Endodermal cell (in vitro differentiated cells): ENCODE results near the gene ZBTB42. TPM values are rescaled to one million over a fixed set of nuclear protein-coding genes. Genes with fewer than 3 reads are reported as not detected.

ENCODE experiments used
- DNase-seq: peaks from one replicate; pipeline ENCODE4 v3.0.0-alpha.2; 2017
- H3K27ac ChIP-seq: 2 replicates; pipeline ENCODE4 v1.5.1; 2013; ENCODE audit warnings: mild to moderate bottlenecking, low read depth, low read length, moderate library complexity
- H3K27me3 ChIP-seq: 2 replicates; pipeline ENCODE4 v1.6.1; 2013; ENCODE audit warnings: mild to moderate bottlenecking, low read length, moderate library complexity; ENCODE audit not compliant: insufficient read depth, control insufficient read depth, poor library complexity, severe bottlenecking
- H3K36me3 ChIP-seq: 2 replicates; pipeline ENCODE4 v1.7.0; 2013; ENCODE audit warnings: mild to moderate bottlenecking, low read length, moderate library complexity; ENCODE audit not compliant: control insufficient read depth, insufficient read depth
- H3K4me1 ChIP-seq: one replicate; pipeline ENCODE4 v1.7.0; 2013; ENCODE audit warnings: low read length; ENCODE audit not compliant: control insufficient read depth, insufficient read depth
- H3K4me3 ChIP-seq: 2 replicates; pipeline ENCODE4 v1.5.1; 2013; ENCODE audit warnings: mild to moderate bottlenecking, low read length, moderate library complexity
- H3K9ac ChIP-seq: 2 replicates; pipeline ENCODE4 v1.6.1; 2013; ENCODE audit warnings: mild to moderate bottlenecking, low read length, moderate library complexity; ENCODE audit not compliant: poor library complexity, severe bottlenecking; ENCODE audit errors: extremely low read depth
- H3K9me3 ChIP-seq: 2 replicates; pipeline ENCODE4 v1.6.1; 2013; ENCODE audit warnings: mild to moderate bottlenecking, low read length, moderate library complexity; ENCODE audit not compliant: control insufficient read depth
- H3K27ac Mint-ChIP-seq: 2 replicates; pipeline ENCODE4 v1.8.0; 2020; ENCODE audit warnings: mixed read lengths
- H3K27me3 Mint-ChIP-seq: 2 replicates; pipeline ENCODE4 v1.8.0; 2021; ENCODE audit warnings: mild to moderate bottlenecking, mixed read lengths; ENCODE audit not compliant: insufficient read depth
- H3K36me3 Mint-ChIP-seq: 2 replicates; pipeline ENCODE4 v1.8.0; 2020; ENCODE audit warnings: low read depth, mixed read lengths
- H3K4me1 Mint-ChIP-seq: 2 replicates; pipeline ENCODE4 v1.8.0; 2020; ENCODE audit warnings: mixed read lengths
- H3K4me3 Mint-ChIP-seq: 2 replicates; pipeline ENCODE4 v1.8.0; 2020; ENCODE audit warnings: mild to moderate bottlenecking, moderate library complexity, mixed read lengths
- H3K9me3 Mint-ChIP-seq: 2 replicates; pipeline ENCODE4 v1.8.0; 2020; ENCODE audit warnings: mild to moderate bottlenecking, mixed read lengths
- WGBS, 2 experiments: methylation state at CpG; one replicate each; pipeline versions ENCODE4 v1.1.5 to v1.1.7; 2013; ENCODE audit warnings: missing lambda C conversion rate in 2 of 2, mixed read lengths in 1 of 2; ENCODE audit not compliant: insufficient coverage in 1 of 2, insufficient read length in 1 of 2; 5-methylcytosine and 5-hydroxymethylcytosine counted together
- total RNA-seq, 2 donors: library from RNA; stranded (reverse); fragmentation: NEBNext Ultra II Directional in 1 of 2; extraction: Animal tissue kit (Norgen Biotek cat#: 25700) in 1 of 2; gene quantifications; 2 replicates in 1 of 2; 3 replicates in 1 of 2; pipeline ENCODE4 v1.2.1, GENCODE V29; 2021
- TF ChIP-seq, protein P1 (sequence below): fragments of 200-600 bp; sonication (generic); conservative IDR thresholded peaks from 2 replicates; pipeline ENCODE4 v1.5.0; 2021; ENCODE audit warnings: antibody characterized with exemption, mild to moderate bottlenecking

The ZBTB42 gene
- total RNA-seq, 2 donors from 2014 or later = 7.7 to 8.4 TPM

DNA sequence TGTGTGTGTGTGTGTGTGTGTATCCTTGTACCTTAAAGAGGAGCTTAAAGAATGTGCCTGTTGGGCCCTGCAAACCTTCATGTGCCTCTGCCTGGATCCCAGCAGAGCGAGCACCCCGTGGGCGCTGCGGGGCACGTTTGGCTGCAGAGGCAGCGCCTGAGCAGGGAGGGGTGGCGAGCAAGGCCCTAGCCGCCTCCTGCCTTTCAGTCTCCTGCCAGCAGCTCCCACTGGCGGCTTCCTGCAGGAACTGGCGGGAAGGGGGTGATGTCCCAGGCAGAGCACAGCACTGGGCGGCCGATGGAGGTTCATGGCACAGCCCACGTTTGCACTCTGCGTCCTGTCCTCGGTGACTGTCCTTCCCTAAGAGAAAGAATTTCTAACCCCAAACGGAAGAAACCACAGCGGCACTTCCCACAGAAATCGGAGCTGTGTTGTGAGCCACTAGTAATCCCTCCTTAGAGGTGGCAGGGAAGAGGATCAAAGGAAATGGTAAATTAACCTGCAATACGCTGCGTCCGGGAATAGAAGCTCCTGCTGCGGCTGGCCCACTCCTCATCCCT lies 19.8 kb downstream of the ZBTB42 start:
- H3K27ac Mint-ChIP-seq = no peak overlapping the region
- H3K36me3 Mint-ChIP-seq = peaks cover 5% of the 10 kb centered on the region
- Histone ChIP-seq H3K4me1 (no peaks in the 10 kb centered on the region), H3K9me3 (no peaks in the 10 kb centered on the region), H3K27me3 (peaks cover 16% of the 10 kb centered on the region), H3K4me3 (no peak overlapping the region), H3K9ac (no peak overlapping the region), H3K36me3 (peaks cover 7% of the 10 kb centered on the region), H3K27ac (no peak overlapping the region)
- TF ChIP-seq, protein P1, sequence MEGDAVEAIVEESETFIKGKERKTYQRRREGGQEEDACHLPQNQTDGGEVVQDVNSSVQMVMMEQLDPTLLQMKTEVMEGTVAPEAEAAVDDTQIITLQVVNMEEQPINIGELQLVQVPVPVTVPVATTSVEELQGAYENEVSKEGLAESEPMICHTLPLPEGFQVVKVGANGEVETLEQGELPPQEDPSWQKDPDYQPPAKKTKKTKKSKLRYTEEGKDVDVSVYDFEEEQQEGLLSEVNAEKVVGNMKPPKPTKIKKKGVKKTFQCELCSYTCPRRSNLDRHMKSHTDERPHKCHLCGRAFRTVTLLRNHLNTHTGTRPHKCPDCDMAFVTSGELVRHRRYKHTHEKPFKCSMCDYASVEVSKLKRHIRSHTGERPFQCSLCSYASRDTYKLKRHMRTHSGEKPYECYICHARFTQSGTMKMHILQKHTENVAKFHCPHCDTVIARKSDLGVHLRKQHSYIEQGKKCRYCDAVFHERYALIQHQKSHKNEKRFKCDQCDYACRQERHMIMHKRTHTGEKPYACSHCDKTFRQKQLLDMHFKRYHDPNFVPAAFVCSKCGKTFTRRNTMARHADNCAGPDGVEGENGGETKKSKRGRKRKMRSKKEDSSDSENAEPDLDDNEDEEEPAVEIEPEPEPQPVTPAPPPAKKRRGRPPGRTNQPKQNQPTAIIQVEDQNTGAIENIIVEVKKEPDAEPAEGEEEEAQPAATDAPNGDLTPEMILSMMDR = peak; percentile 76
- WGBS, 2 experiments = 50 to 51% methylated on average over 16 to 22 of the region's 22 CpGs
- no peak overlapping the region for H3K4me3 Mint-ChIP-seq
- peak; percentile 91 for DNase-seq
- H3K27me3 Mint-ChIP-seq = peaks cover 24% of the 10 kb centered on the region
- H3K9me3 Mint-ChIP-seq = peaks cover 9% of the 10 kb centered on the region
- H3K4me1 Mint-ChIP-seq = peaks cover 5% of the 10 kb centered on the region

DNA sequence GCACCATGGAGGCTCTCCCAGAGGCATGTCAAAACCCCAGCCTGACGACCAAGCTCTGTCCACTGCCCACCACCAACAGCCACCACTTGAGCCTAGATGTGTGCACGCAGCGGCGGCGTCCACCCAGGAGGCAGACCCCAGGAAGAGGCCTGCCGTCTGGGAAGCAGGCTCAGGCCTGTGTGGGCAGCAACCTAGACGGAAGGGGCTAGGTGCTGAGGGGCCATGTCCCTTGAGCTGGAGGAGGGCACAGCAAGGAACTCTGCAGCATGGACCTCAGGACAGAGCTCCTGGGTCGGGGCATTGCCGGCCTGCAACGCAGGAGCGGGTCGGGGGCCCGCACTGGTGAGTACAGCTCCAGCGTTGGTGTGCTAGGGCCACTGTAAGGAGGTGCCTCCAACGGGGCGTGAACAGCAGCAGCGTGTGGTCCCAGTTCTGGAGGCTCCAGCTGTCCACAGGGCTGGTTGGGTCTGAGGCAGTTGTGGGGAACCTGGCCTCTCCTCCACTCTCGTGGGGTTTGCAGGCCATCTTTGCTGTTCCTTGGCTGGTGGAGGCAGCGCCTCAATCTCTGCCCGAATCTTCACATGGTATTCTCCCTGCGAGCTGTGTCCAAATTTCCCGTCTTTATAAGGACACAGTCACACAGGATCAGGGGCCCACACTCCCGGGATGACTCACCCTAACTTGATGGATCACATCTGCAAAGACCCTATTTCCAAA lies 20.5 kb downstream of the ZBTB42 start:
- no peaks in the 10 kb centered on the region for H3K9me3 ChIP-seq
- TF ChIP-seq, protein P1 = no peak
- peaks cover 17% of the 10 kb centered on the region for H3K27me3 ChIP-seq
- no peak overlapping the region for H3K27ac ChIP-seq
- DNase-seq = no peak
- H3K4me3 Mint-ChIP-seq = no peak overlapping the region
- no peak overlapping the region for H3K4me3 ChIP-seq
- WGBS, 2 experiments = 90% methylated on average over 18 to 23 of the region's 23 CpGs
- peaks cover 5% of the 10 kb centered on the region for H3K36me3 Mint-ChIP-seq
- peaks cover 9% of the 10 kb centered on the region for H3K9me3 Mint-ChIP-seq
- H3K4me1 ChIP-seq = no peaks in the 10 kb centered on the region
- peaks cover 7% of the 10 kb centered on the region for H3K36me3 ChIP-seq
- H3K27me3 Mint-ChIP-seq = peaks cover 26% of the 10 kb centered on the region
- H3K4me1 Mint-ChIP-seq = peaks cover 5% of the 10 kb centered on the region
- H3K27ac Mint-ChIP-seq = no peak overlapping the region
- H3K9ac ChIP-seq = no peak overlapping the region

DNA sequence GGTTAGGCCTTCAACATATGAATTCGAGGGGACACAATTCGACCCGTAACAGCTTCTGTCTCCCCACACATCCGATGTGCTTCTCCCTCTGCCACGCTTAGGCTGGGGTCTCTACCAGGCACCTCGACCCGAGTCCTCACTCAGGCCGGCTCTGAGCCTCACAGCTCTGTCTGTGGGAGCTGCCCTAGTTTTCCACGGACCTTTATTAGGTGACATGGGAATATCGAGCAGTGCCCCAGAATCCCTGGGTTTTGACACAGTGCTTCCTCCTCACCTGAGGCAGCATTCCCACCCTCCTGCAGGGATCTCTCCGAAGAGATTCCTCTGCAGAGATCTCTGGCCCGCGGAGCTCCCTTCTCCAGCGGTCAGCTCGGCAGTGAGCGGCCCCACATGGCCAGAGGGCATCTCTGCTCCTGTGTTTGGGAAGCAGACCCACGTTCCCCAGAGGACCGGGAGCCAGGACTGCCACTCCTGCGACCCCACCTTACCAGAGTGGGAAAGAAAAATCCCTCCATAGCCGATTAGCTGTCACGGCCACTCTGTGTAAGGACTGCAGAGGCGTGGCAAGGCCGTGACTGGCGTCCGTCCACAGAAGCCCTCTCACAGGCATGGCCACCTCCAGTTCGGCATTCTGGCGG lies 21.2 kb downstream of the ZBTB42 start:
- WGBS, 2 experiments = 82 to 89% methylated on average over 11 to 27 of the region's 27 CpGs
- peak; percentile 38 for DNase-seq
- no peak overlapping the region for H3K4me3 Mint-ChIP-seq

More for the DNA sequence above, 21.2 kb downstream of the ZBTB42 start:
- TF ChIP-seq, protein P1 = no peak
- Mint-ChIP-seq H3K27ac (no peak overlapping the region), H3K27me3 (peaks cover 27% of the 10 kb centered on the region), H3K4me1 (peaks cover 1% of the 10 kb centered on the region), H3K9me3 (peaks cover 9% of the 10 kb centered on the region), H3K36me3 (peaks cover 5% of the 10 kb centered on the region)
- peaks cover 7% of the 10 kb centered on the region for H3K36me3 ChIP-seq
- H3K4me3 ChIP-seq = no peak overlapping the region
- H3K4me1 ChIP-seq = no peaks in the 10 kb centered on the region
- H3K9me3 ChIP-seq = no peaks in the 10 kb centered on the region
- H3K9ac ChIP-seq = no peak overlapping the region
- H3K27ac ChIP-seq = no peak overlapping the region
- peaks cover 17% of the 10 kb centered on the region for H3K27me3 ChIP-seq
